ENCODE measurements around the gene WDR90. TPM values are rescaled to one million over a fixed set of nuclear protein-coding genes. Genes with fewer than 3 reads are reported as not detected.

WDR90 gene
- total and polyA plus RNA-seq, 2 of the 13 experiments (the other 11 are each of a cell fraction or from before 2014, with no cell fraction given), result 14.9 to 28.9 TPM

DNA sequence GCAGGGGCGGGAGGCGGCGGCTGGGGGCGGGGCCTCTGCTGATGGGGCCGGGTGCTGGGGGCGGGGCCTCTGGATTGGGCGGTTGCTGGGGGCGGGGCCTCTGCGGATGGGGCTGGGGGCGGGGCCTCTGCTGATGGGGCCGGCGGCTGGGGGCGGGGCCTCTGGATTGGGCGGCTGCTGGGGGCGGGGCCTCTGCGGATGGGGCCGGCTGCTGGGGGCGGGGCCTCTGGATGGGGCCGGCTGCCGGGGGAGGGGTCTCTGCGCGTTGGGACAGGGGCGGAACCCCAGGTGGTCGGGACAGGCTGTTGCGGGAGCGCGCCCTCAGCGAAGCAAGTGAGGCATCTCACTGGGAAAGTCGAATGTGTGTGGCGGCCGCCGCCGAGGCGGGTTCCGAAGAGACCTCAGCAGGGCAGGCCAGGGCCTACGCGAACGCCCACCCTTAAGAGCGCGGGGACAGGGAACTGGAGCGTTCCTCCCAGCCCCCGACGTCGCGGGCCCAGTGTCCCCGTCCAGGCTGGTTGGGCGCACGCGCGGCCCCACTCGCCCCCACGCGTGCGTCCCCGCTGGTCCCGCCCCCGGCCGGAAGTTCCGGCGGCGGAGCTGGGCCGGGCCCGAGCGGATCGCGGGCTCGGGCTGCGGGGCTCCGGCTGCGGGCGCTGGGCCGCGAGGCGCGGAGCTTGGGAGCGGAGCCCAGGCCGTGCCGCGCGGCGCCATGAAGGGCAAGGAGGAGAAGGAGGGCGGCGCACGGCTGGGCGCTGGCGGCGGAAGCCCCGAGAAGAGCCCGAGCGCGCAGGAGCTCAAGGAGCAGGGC, 30.9 kb downstream of the WDR90 start, which contains the start of gene STUB1 (continued):
- TF ChIP-seq RBM39 (IDR thresholded peaks at IDR 0.05; ENCODE audit: low read depth, low read length, poor library complexity, severe bottlenecking), result peak; percentile 14
- TF ChIP-seq RARG (CRISPR knock-in tag; IDR thresholded peaks at IDR 0.05; ENCODE audit: low read depth), result no peak
- no peak for TF ChIP-seq ZNF260 (CRISPR knock-in tag; IDR thresholded peaks at IDR 0.05; ENCODE audit: borderline replicate concordance, low read depth)
- TF ChIP-seq, protein P1, sequence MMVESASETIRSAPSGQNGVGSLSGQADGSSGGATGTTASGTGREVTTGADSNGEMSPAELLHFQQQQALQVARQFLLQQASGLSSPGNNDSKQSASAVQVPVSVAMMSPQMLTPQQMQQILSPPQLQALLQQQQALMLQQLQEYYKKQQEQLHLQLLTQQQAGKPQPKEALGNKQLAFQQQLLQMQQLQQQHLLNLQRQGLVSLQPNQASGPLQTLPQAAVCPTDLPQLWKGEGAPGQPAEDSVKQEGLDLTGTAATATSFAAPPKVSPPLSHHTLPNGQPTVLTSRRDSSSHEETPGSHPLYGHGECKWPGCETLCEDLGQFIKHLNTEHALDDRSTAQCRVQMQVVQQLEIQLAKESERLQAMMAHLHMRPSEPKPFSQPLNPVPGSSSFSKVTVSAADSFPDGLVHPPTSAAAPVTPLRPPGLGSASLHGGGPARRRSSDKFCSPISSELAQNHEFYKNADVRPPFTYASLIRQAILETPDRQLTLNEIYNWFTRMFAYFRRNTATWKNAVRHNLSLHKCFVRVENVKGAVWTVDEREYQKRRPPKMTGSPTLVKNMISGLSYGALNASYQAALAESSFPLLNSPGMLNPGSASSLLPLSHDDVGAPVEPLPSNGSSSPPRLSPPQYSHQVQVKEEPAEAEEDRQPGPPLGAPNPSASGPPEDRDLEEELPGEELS (CRISPR knock-in tag; IDR thresholded peaks at IDR 0.05), result no peak
- TF ChIP-seq SIX1 (CRISPR knock-in tag; IDR thresholded peaks at IDR 0.05; ENCODE audit: borderline replicate concordance), result no peak
- TF ChIP-seq, protein P2, sequence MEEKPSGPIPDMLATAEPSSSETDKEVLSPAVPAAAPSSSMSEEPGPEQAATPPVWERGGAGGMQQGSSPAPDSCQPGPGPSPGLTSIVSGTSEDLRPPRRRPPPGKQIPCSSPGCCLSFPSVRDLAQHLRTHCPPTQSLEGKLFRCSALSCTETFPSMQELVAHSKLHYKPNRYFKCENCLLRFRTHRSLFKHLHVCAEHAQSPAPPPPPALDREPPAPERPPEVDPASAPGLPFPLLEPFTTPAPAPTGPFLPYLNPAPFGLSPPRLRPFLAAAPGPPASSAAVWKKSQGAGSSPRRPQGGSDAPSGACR (CRISPR knock-in tag; IDR thresholded peaks at IDR 0.05), result 0 out of 2 replicates have a peak, but pooled peaks have one; percentile 8
- peak; percentile 82 for TF ChIP-seq SP2 (CRISPR knock-in tag; IDR thresholded peaks at IDR 0.05)
- TF ChIP-seq HMG20B (CRISPR knock-in tag; conservative IDR thresholded peaks at IDR 0.05), result no peak
- TF ChIP-seq NR1H2 (CRISPR knock-in tag; IDR thresholded peaks at IDR 0.05; ENCODE audit: borderline replicate concordance, low read depth), result no peak
- no peak for TF ChIP-seq KDM1A (CRISPR knock-in tag; IDR thresholded peaks at IDR 0.05)
- TF ChIP-seq, protein P3, sequence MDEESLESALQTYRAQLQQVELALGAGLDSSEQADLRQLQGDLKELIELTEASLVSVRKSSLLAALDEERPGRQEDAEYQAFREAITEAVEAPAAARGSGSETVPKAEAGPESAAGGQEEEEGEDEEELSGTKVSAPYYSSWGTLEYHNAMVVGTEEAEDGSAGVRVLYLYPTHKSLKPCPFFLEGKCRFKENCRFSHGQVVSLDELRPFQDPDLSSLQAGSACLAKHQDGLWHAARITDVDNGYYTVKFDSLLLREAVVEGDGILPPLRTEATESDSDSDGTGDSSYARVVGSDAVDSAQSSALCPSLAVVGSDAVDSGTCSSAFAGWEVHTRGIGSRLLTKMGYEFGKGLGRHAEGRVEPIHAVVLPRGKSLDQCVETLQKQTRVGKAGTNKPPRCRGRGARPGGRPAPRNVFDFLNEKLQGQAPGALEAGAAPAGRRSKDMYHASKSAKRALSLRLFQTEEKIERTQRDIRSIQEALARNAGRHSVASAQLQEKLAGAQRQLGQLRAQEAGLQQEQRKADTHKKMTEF (CRISPR knock-in tag; IDR thresholded peaks at IDR 0.05), result peak; percentile 33; the same call in 1 of the 2 replicates
- TF ChIP-seq, protein P4, sequence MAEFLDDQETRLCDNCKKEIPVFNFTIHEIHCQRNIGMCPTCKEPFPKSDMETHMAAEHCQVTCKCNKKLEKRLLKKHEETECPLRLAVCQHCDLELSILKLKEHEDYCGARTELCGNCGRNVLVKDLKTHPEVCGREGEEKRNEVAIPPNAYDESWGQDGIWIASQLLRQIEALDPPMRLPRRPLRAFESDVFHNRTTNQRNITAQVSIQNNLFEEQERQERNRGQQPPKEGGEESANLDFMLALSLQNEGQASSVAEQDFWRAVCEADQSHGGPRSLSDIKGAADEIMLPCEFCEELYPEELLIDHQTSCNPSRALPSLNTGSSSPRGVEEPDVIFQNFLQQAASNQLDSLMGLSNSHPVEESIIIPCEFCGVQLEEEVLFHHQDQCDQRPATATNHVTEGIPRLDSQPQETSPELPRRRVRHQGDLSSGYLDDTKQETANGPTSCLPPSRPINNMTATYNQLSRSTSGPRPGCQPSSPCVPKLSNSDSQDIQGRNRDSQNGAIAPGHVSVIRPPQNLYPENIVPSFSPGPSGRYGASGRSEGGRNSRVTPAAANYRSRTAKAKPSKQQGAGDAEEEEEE (CRISPR knock-in tag; IDR thresholded peaks at IDR 0.05; ENCODE audit: borderline replicate concordance), result no peak
- TF ChIP-seq SMAD3 (CRISPR knock-in tag; IDR thresholded peaks at IDR 0.05), result no peak
- TF ChIP-seq ZNF234 (CRISPR knock-in tag; conservative IDR thresholded peaks at IDR 0.05), result no peak
- TF ChIP-seq ZNF746 (CRISPR knock-in tag; IDR thresholded peaks at IDR 0.05), result peak; percentile 38; the same call in 1 of the 2 replicates
- peak; percentile 55 for TF ChIP-seq HNRNPLL (IDR thresholded peaks at IDR 0.05; ENCODE audit: low read depth, low read length, poor library complexity, severe bottlenecking)
- TF ChIP-seq ZNF296 (CRISPR knock-in tag; conservative IDR thresholded peaks at IDR 0.05), result no peak
